Activated naive CD4-positive, alpha-beta T cell treated with anti-CD3 and anti-CD28 coated beads for 36 hours (primary cell): ENCODE data around the gene SCARF2. TPM values are rescaled to one million over a fixed set of nuclear protein-coding genes. Genes with fewer than 3 reads are reported as not detected.
"Not testable (repeated sequence)": the region's sequence is repeated elsewhere in the genome, so short reads cannot be mapped to it uniquely, and the experiment has no call there.

Source experiments
- CTCF ChIA-PET: fragments of 350-600 bp; sonication (Branson Sonifier 250); formaldehyde crosslinking; loops from one replicate; lab custom pipeline; 2021; ENCODE audit warnings: antibody characterized with exemption; lab: Charles Lee
- DNase-seq: peaks from one replicate; pipeline ENCODE4 v3.0.0-alpha.2; 2020
- H3K27ac Mint-ChIP-seq: one replicate; pipeline ENCODE4 v1.8.0; 2021; ENCODE audit warnings: mild to moderate bottlenecking, mixed read lengths
- H3K27me3 Mint-ChIP-seq: one replicate; pipeline ENCODE4 v1.8.0; 2021; ENCODE audit warnings: low read depth, mixed read lengths
- H3K36me3 Mint-ChIP-seq: one replicate; pipeline ENCODE4 v1.8.0; 2021; ENCODE audit warnings: low read depth, mixed read lengths
- H3K4me1 Mint-ChIP-seq: one replicate; pipeline ENCODE4 v1.8.0; 2021; ENCODE audit warnings: low read depth, mixed read lengths
- H3K4me3 Mint-ChIP-seq: one replicate; pipeline ENCODE4 v1.8.0; 2021; ENCODE audit warnings: mild to moderate bottlenecking, moderate library complexity, mixed read lengths
- H3K9me3 Mint-ChIP-seq: one replicate; pipeline ENCODE4 v1.8.0; 2021; ENCODE audit warnings: mixed read lengths
- intact Hi-C: fragments of 100-400 bp; cut with micrococcal nuclease; formaldehyde crosslinking; loops from one replicate; pipeline ENCODE4 v1.15.1; 2023
- total RNA-seq, 2 experiments: library from RNA; stranded (reverse); gene quantifications; one replicate each; pipeline ENCODE4 v1.2.3, GENCODE V29; 2021

Gene SCARF2
- total RNA-seq, 2 experiments from 2014 or later: 0.21 to 0.30 TPM

GRCh38 chr22:20390394-20390907 is 47.2 kb downstream of the SCARF2 start:
- CTCF ChIA-PET: no interaction called here
- intact Hi-C loops: loop anchor here (10.0 kb wide), 1 partner anchor 66 kb away; the partner anchor contains the start of gene DGCR6L
- peaks cover 11% of the 10 kb centered on the region for H3K4me1 Mint-ChIP-seq
- H3K4me3 Mint-ChIP-seq: no peak overlapping the region
- DNase-seq: no peak
- peaks cover 2% of the 10 kb centered on the region for H3K9me3 Mint-ChIP-seq
- no peaks in the 10 kb centered on the region for H3K36me3 Mint-ChIP-seq
- no peak overlapping the region for H3K27ac Mint-ChIP-seq
- H3K27me3 Mint-ChIP-seq: no peaks in the 10 kb centered on the region

DNA sequence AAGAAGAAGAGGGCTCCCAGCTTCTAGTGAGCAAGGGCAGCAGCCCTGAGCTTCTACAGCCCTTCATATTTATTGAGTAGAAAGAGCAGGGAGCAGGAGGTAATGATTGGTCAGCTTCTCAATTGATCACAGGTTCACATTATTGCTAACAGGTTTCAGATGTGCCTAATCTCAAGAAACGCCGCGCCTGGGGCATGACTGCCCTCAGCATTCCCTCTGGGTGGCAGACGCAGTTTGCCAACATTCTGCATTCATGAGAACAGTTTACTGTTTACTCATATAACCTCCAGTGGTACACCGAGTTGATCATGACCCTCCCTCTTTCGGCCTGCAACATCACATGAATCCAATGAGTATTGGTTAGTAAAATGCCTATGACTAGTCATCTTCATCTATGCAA is 48.3 kb downstream of the SCARF2 start:
- no peaks in the 10 kb centered on the region for H3K27me3 Mint-ChIP-seq
- peaks cover 2% of the 10 kb centered on the region for H3K9me3 Mint-ChIP-seq
- CTCF ChIA-PET: interaction anchor here (1.2 kb wide), 1 partner anchor 29 kb away, joined by 5 read pairs; no protein-coding TSS in a partner anchor
- DNase-seq: no peak
- H3K27ac Mint-ChIP-seq: no peak overlapping the region
- H3K36me3 Mint-ChIP-seq: no peaks in the 10 kb centered on the region
- no peak overlapping the region for H3K4me3 Mint-ChIP-seq
- intact Hi-C loops: no loop called here
- peaks cover 2% of the 10 kb centered on the region for H3K4me1 Mint-ChIP-seq

GRCh38 chr22:20388200-20388599 is 49.4 kb downstream of the SCARF2 start:
- Mint-ChIP-seq H3K4me1 (no peaks in the 10 kb centered on the region), H3K27me3 (no peaks in the 10 kb centered on the region), H3K4me3 (no peak overlapping the region), H3K27ac (no peak overlapping the region), H3K9me3 (peaks cover 2% of the 10 kb centered on the region), H3K36me3 (no peaks in the 10 kb centered on the region)
- intact Hi-C loops: no loop called here
- no peak for DNase-seq
- CTCF ChIA-PET: interaction anchor here (0.6 to 1.2 kb wide), 3 partner anchors 30 to 433 kb away, joined by 3 to 5 read pairs (median 3); no protein-coding TSS in a partner anchor

DNA sequence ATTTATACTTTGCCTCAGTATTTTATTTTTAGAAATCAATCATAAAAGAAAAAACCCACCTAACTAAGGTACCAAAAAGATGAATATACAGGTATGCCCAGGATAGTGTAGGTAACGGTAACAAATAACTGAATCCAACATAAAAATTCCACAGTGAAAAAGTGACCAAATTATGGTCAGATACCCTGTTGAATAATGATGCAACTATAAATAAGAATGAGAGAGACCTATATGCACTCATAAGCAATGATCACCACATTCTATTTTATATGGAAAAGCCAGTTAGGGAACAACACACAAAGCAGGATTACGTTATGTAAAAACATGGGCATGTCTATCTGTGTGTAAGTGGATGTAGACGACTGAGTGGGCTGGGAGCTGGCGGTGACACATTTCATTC is 50.7 kb downstream of the SCARF2 start:
- CTCF ChIA-PET: no interaction called here
- intact Hi-C loops: no loop called here

GRCh38 chr22:20386336-20386735 is 51.3 kb downstream of the SCARF2 start:
- intact Hi-C loops: no loop called here
- Mint-ChIP-seq H3K4me1 (no peaks in the 10 kb centered on the region), H3K9me3 (peaks cover 2% of the 10 kb centered on the region), H3K4me3 (no peak overlapping the region), H3K27ac (no peak overlapping the region), H3K27me3 (no peaks in the 10 kb centered on the region), H3K36me3 (no peaks in the 10 kb centered on the region)
- CTCF ChIA-PET: no interaction called here
- no peak for DNase-seq

More for the DNA sequence above, 50.7 kb downstream of the SCARF2 start:
- no peak overlapping the region for H3K27ac Mint-ChIP-seq
- peaks cover 2% of the 10 kb centered on the region for H3K9me3 Mint-ChIP-seq
- no peak for DNase-seq
- H3K4me3 Mint-ChIP-seq: no peak overlapping the region
- no peaks in the 10 kb centered on the region for H3K27me3 Mint-ChIP-seq
- no peaks in the 10 kb centered on the region for H3K4me1 Mint-ChIP-seq
- H3K36me3 Mint-ChIP-seq: no peaks in the 10 kb centered on the region

DNA sequence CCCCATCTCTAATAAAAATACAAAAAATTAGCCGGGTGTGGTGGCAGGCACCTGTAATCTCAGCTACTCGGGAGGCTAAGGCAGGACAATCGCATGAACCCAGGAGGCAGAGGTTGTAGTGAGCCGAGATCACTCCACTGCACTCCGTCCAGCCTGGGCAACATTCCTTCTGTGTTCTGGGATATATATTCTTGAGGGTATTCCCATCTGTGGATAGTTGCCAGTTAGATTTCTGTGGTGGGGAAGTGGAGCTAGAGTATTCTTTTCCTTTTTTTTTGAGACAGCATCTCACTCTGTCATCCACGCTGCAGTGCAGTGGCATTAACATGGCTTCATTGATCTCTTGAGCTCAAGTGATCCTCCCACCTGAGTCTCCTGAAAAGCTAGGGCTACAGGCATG is 52.8 kb downstream of the SCARF2 start:
- H3K9me3 Mint-ChIP-seq: peaks cover 2% of the 10 kb centered on the region
- H3K27me3 Mint-ChIP-seq: no peaks in the 10 kb centered on the region
- CTCF ChIA-PET: interaction anchor here (0.7 kb wide), 1 partner anchor 24 kb away, joined by 4 read pairs; no protein-coding TSS in a partner anchor
- no peak overlapping the region for H3K4me3 Mint-ChIP-seq
- H3K4me1 Mint-ChIP-seq: no peaks in the 10 kb centered on the region
- H3K27ac Mint-ChIP-seq: no peak overlapping the region
- no peak for DNase-seq
- intact Hi-C loops: no loop called here
- no peaks in the 10 kb centered on the region for H3K36me3 Mint-ChIP-seq

DNA sequence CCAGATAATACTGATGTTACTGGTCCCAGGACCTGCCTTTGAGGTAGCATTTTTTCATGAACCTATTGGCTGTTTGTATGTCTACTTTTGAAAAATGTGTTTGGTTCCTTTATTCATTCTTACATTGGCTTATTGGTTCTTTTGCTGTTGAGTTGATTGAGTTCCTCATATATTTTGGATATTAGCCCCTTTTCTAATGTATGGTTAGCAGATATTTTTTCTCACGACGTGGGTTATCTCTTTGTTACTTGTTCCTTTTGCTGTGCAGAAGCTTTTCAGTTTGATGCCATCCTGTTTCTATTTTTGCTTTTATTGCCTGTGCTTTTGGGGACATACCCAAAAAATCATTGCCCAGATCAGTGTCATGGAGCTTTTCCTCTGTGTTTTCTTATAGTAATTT is 53.5 kb downstream of the SCARF2 start:
- no peaks in the 10 kb centered on the region for H3K27me3 Mint-ChIP-seq
- CTCF ChIA-PET: interaction anchor here (0.7 kb wide), 1 partner anchor 24 kb away, joined by 4 read pairs; no protein-coding TSS in a partner anchor
- no peaks in the 10 kb centered on the region for H3K4me1 Mint-ChIP-seq
- no peak overlapping the region for H3K27ac Mint-ChIP-seq
- H3K4me3 Mint-ChIP-seq: no peak overlapping the region
- H3K36me3 Mint-ChIP-seq: no peaks in the 10 kb centered on the region
- H3K9me3 Mint-ChIP-seq: peaks cover 2% of the 10 kb centered on the region
- DNase-seq: no peak
- intact Hi-C loops: no loop called here

- intact Hi-C loops: no loop called here
- no peaks in the 10 kb centered on the region for H3K36me3 Mint-ChIP-seq
- H3K27ac Mint-ChIP-seq: no peak overlapping the region
- no peak for DNase-seq
- H3K4me1 Mint-ChIP-seq: no peaks in the 10 kb centered on the region
- CTCF ChIA-PET: interaction anchor here (1.2 kb wide), 1 partner anchor 10 kb away, joined by 3 read pairs; the partner anchor contains the start of gene ZNF74
- H3K4me3 Mint-ChIP-seq: no peak overlapping the region
- H3K27me3 Mint-ChIP-seq: no peaks in the 10 kb centered on the region
- no peaks in the 10 kb centered on the region for H3K9me3 Mint-ChIP-seq
Observed at GRCh38 chr22:20383538-20383937, 54.1 kb downstream of the SCARF2 start.

- Mint-ChIP-seq H3K27me3 (no peaks in the 10 kb centered on the region), H3K9me3 (no peaks in the 10 kb centered on the region), H3K4me1 (no peaks in the 10 kb centered on the region), H3K36me3 (no peaks in the 10 kb centered on the region), H3K4me3 (no peak overlapping the region), H3K27ac (no peak overlapping the region)
- intact Hi-C loops: no loop called here
- DNase-seq: no peak
- CTCF ChIA-PET: interaction anchor here (1.0 to 1.1 kb wide), 2 partner anchors 16 to 76 kb away, joined by 4 read pairs; no protein-coding TSS in a partner anchor
Observed at GRCh38 chr22:20380486-20380885, 57.1 kb downstream of the SCARF2 start.

GRCh38 chr22:20378684-20379083 is 58.9 kb downstream of the SCARF2 start:
- H3K36me3 Mint-ChIP-seq, H3K9me3 Mint-ChIP-seq, intact Hi-C loops, H3K4me3 Mint-ChIP-seq, H3K4me1 Mint-ChIP-seq, CTCF ChIA-PET, DNase-seq, H3K27ac Mint-ChIP-seq, H3K27me3 Mint-ChIP-seq: not testable (repeated sequence)

GRCh38 chr22:20378110-20378509 is 59.5 kb downstream of the SCARF2 start:
- Mint-ChIP-seq H3K9me3 (no peaks in the 10 kb centered on the region), H3K36me3 (no peaks in the 10 kb centered on the region), H3K27ac (no peak overlapping the region), H3K4me1 (no peaks in the 10 kb centered on the region), H3K4me3 (no peak overlapping the region), H3K27me3 (no peaks in the 10 kb centered on the region)
- CTCF ChIA-PET: no interaction called here
- intact Hi-C loops: no loop called here
- no peak for DNase-seq

DNA sequence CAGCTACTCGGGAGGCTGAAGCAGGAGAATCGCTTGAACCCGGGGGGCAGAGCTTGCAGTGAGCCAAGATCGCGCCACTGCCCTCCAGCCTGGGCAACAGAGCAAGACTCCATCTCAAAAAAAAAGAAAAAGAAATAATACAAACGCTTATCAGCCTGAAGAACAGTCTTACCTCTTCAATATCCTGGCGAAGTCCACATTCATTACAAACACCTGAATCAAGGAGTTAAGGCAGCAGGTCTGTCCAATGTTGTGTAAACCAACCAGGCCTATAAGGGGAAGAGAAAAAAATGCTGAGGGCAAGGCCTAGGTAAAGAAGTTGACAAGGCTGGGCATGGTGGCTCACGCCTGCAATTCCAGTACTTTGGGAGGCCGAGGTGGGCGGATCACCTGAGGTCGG is 60.6 kb downstream of the SCARF2 start:
- intact Hi-C loops, H3K9me3 Mint-ChIP-seq, H3K4me1 Mint-ChIP-seq, DNase-seq, H3K27me3 Mint-ChIP-seq, CTCF ChIA-PET, H3K4me3 Mint-ChIP-seq, H3K36me3 Mint-ChIP-seq, H3K27ac Mint-ChIP-seq: not testable (repeated sequence)

DNA sequence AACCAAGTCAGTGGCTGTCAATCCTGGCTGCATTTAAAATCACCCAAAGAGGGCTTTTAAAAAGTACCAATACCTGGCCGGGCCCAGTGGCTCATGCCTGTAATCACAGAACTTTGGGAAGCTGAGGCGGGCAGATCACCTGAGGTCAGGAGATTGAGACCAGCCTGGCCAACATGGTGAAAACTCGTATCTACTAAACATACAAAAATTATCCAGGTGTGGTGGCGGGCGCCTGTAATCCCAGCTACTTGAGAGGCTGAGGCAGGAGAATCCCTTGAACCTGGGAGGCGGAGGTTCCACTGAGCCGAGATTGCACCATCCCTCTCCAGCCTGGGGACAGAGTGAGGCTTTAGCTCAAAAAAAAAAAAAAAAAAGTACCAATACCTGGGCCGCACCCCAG is 61.3 kb downstream of the SCARF2 start:
- H3K36me3 Mint-ChIP-seq, H3K4me3 Mint-ChIP-seq, CTCF ChIA-PET, DNase-seq, H3K9me3 Mint-ChIP-seq, H3K27me3 Mint-ChIP-seq, H3K27ac Mint-ChIP-seq, H3K4me1 Mint-ChIP-seq, intact Hi-C loops: not testable (repeated sequence)
